GM10266 (cell line): ENCODE results near the gene KCND3.

Source experiments
- DNase-seq: peaks from one replicate; pipeline ENCODE4 v3.0.0; 2012; ENCODE audit errors: extremely low spot score
- TF ChIP-seq, protein P1 (sequence below): IDR thresholded peaks from 2 replicates; pipeline ENCODE4 v1.5.1; 2012; ENCODE audit warnings: mild to moderate bottlenecking, low read depth; ENCODE audit not compliant: control insufficient read depth, insufficient read depth; ENCODE audit errors: missing control alignments

Gene KCND3

DNA sequence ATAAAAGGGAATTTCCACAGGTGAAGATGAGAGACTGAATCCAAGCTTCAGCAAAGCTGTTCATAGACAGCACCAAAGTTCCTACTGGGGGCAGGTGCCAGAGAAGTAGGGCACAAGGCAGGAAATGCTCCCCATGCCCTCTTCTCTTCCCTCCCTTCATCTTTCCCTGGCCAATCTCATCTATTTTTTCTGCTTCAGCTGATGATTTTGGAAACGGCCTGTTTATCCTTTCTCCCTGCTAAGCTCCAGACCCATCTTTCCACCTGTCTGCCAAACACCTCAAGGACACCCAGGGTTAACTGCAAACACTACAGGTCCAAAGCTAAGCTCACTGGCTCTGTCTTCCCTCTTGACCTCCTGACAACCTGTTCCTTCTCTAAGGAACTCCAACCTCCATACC is 18.1 kb downstream of the KCND3 start:
- no peak for DNase-seq
- TF ChIP-seq, protein P1, sequence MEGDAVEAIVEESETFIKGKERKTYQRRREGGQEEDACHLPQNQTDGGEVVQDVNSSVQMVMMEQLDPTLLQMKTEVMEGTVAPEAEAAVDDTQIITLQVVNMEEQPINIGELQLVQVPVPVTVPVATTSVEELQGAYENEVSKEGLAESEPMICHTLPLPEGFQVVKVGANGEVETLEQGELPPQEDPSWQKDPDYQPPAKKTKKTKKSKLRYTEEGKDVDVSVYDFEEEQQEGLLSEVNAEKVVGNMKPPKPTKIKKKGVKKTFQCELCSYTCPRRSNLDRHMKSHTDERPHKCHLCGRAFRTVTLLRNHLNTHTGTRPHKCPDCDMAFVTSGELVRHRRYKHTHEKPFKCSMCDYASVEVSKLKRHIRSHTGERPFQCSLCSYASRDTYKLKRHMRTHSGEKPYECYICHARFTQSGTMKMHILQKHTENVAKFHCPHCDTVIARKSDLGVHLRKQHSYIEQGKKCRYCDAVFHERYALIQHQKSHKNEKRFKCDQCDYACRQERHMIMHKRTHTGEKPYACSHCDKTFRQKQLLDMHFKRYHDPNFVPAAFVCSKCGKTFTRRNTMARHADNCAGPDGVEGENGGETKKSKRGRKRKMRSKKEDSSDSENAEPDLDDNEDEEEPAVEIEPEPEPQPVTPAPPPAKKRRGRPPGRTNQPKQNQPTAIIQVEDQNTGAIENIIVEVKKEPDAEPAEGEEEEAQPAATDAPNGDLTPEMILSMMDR: no peak

DNA sequence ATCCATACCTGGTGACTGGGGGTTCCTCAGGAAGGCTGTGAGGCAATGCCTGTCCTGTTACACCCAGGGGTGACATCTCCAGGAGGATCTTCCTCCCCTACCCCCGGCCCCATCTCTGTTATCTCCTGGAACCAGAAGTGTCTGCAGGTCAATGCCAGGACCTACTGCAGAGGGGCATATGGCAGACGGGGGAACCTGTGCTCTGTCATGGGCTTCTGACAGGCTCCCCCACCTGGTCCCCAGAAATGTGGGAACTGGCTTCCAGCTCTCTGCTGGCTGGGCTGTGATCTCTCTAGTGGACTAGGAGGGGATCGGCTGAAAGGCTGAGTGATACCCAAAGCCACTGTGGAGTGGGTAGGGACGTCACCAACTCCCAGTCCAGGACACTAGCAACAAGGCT is 21.0 kb downstream of the KCND3 start:
- TF ChIP-seq, protein P1: no peak
- no peak for DNase-seq

DNA sequence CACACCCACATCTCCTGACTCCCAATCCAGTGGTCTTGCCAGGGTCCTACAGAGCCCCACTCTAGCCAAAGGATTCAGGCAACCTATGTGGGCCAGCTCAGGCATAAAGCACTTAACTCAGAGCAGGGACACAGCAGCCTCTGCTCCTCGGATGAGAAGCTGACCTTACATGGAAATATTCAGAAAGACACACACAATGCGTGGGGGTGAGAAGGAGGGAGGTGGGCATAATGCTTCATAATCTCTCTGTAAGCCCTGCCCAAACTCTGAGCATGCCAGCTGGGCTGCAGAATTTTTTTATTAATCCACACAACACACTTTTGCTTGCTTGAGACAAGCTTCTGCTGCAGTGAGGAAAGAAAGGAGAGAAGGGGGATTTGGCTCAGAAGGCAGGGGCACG is 21.6 kb downstream of the KCND3 start:
- TF ChIP-seq, protein P1: no peak
- DNase-seq: no peak

DNA sequence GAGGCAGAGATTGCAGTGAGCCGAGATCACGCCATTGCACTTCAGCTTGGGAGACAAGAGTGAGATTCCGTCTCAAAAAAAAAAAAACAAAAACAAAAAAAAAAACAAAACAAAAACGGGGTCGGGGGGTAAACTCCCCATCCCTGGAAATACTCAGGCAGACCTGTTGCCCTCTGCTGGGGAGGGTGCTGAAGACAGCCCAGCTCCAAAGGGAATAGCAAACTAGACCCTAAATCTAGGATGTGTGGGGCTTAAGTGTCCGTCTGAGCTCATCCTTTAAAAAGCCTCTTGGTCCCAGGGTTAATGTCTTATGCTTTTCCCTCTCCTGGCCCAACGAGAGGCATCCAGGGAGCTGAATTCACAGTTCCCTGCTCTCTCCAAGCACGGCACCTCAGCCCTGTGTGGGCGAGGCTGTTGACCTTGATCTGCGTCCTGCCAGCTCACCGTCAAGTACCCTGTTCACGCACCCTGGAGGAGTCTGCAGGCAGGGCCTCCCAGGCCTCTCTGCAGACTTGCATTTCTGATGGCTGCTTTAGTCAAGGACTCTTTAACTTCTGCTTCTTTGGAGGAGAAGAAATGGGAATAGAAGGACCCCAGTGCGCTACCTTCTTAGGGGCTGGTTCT is 22.3 kb downstream of the KCND3 start:
- DNase-seq: no peak
- TF ChIP-seq, protein P1: no peak

DNA sequence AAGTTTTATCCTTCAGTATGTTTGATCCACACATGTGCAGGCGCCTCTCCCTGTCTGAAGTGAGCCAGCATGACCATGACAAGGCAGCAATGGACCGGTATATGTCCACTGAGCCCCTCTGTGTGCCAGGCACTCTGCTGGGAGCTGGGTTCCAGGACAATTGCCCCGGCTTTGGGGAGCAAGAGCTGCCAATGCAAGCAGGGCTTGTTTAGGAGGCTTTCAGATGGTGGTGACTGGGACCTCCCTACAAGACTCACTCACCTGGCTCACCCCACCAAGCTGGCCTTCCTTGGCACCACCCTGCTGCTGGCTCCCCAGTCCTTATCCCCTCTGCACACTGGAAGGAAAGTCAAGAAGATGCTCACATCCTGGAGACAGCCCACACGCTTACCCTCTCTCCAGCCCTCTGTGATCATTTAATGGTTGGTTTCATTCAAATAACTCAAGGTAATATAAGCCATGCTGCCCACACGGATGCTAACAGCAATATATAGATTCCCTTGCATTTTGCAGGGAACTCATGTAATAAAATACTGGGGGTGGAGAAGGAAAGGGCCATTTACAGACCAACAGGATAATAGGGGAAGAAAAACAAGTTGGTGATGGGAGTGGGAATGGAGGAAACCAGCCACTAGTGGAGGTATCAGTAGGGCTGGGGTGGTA is 23.6 kb downstream of the KCND3 start:
- TF ChIP-seq, protein P1: no peak
- DNase-seq: no peak

DNA sequence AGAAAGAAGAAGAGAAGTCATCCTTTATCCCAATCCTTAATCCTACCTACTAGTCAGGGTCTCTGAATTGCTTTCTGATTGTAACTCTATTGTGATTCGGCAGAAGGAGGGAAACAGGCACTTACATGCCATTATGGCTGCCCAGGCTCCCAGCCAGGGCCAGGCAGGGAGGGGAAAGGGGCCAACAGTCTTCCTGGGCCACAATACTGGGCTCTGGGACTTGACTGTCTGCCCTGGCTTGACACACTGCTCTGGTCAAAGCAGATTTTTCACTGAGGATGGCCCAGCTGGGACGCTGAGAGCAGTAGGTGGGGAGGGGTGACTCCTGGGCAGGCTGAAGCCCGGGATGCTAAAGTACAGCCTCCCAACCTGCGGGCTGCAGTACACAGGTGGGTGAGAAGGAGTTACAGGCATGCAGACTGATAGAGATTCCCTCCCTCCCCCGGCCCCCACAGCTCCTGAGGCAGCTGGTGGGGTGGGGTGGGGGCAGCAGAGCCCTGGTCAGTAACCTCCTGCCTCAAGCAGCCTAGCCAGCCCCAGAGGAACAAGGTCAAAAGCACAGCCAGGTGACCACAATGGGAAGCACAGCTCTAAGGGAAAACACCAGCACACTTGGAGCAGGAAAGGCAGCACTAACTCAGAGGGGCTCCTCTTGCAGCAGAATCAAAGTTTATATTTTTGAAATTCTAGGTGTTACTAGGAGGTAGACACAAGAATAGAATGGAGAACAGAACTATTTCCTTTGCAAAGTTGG is 25.3 kb downstream of the KCND3 start:
- TF ChIP-seq, protein P1: no peak

More for the DNA sequence above, 25.3 kb downstream of the KCND3 start:
- DNase-seq: no peak
